GM21825 (cell line): ENCODE data around the gene FREM1.

Source experiments
- ATAC-seq: cut with Tn5 transposase; IDR thresholded peaks from one replicate; pipeline ENCODE4 v1.9.1; 2021; ENCODE audit warnings: mild to moderate bottlenecking, moderate library complexity; ENCODE audit not compliant: unreplicated experiment

Gene FREM1

GRCh38 chr9:14824481-14824880 lies 85.7 kb downstream of the FREM1 start:
- no peak for ATAC-seq

- ATAC-seq: no peak
These were observed 86.4 kb downstream of the FREM1 start for GRCh38 chr9:14823800-14824199.

- no peak for ATAC-seq
These were observed 87.6 kb downstream of the FREM1 start for GRCh38 chr9:14822666-14823065.

GRCh38 chr9:14819183-14819582 lies 91.0 kb downstream of the FREM1 start:
- no peak for ATAC-seq

GRCh38 chr9:14814249-14814628 lies 96.0 kb downstream of the FREM1 start:
- ATAC-seq: no peak

GRCh38 chr9:14813336-14814248 lies 96.6 kb downstream of the FREM1 start:
- no peak for ATAC-seq

- no peak for ATAC-seq
These were observed 97.4 kb downstream of the FREM1 start for GRCh38 chr9:14812806-14813205.

- no peak for ATAC-seq
These were observed 98.4 kb downstream of the FREM1 start for GRCh38 chr9:14811844-14812243.

- ATAC-seq: no peak
These were observed 103.2 kb downstream of the FREM1 start for GRCh38 chr9:14806941-14807520.

GRCh38 chr9:14799030-14799429 lies 111.2 kb downstream of the FREM1 start:
- ATAC-seq: no peak

- no peak for ATAC-seq
These were observed 112.8 kb downstream of the FREM1 start for GRCh38 chr9:14797435-14797834.

GRCh38 chr9:14793389-14793788 lies 116.8 kb downstream of the FREM1 start:
- ATAC-seq: no peak

- ATAC-seq: no peak
These were observed 119.6 kb downstream of the FREM1 start for GRCh38 chr9:14790628-14791027.

GRCh38 chr9:14788846-14789245 lies 121.4 kb downstream of the FREM1 start:
- ATAC-seq: no peak

- no peak for ATAC-seq
These were observed 126.9 kb downstream of the FREM1 start for GRCh38 chr9:14783358-14783757.

- no peak for ATAC-seq
These were observed 127.8 kb downstream of the FREM1 start for GRCh38 chr9:14782286-14783051.

GRCh38 chr9:14780693-14781092 lies 129.5 kb downstream of the FREM1 start:
- ATAC-seq: no peak

GRCh38 chr9:14780251-14780650 lies 130.0 kb downstream of the FREM1 start:
- ATAC-seq: no peak

- ATAC-seq: no peak
These were observed 130.6 kb downstream of the FREM1 start for GRCh38 chr9:14779566-14780022.

GRCh38 chr9:14778565-14778964 lies 131.7 kb downstream of the FREM1 start:
- no peak for ATAC-seq

GRCh38 chr9:14775917-14776316 lies 134.3 kb downstream of the FREM1 start:
- ATAC-seq: no peak

GRCh38 chr9:14770592-14770991 lies 139.6 kb downstream of the FREM1 start:
- no peak for ATAC-seq
